GM19467 (cell line): ENCODE data around the gene RCE1.

Source experiments
- ATAC-seq: cut with Tn5 transposase; IDR thresholded peaks from one replicate; pipeline ENCODE4 v1.9.1; 2021; ENCODE audit warnings: mild to moderate bottlenecking, moderate library complexity; ENCODE audit not compliant: unreplicated experiment

The RCE1 gene

GRCh38 chr11:66856496-66857233, 13.4 kb downstream of the RCE1 start, which contains the start of gene LRFN4:
TSS of gene LRFN4 (plus strand) at chr11:66857064. CDS start at chr11:66857745, 681 bp downstream.
- ATAC-seq = peak; percentile 27

- ATAC-seq = no peak
These were observed 14.1 kb downstream of the RCE1 start for GRCh38 chr11:66857234-66857926.

GRCh38 chr11:66857927-66858185, 14.6 kb downstream of the RCE1 start:
- no peak for ATAC-seq

- ATAC-seq = no peak
These were observed 15.1 kb downstream of the RCE1 start for GRCh38 chr11:66858186-66858938.

- no peak for ATAC-seq
These were observed 15.9 kb downstream of the RCE1 start for GRCh38 chr11:66858939-66859685.

GRCh38 chr11:66859686-66860448, 16.6 kb downstream of the RCE1 start:
- ATAC-seq = no peak

GRCh38 chr11:66860449-66860831, 17.2 kb downstream of the RCE1 start:
- no peak for ATAC-seq

- no peak for ATAC-seq
These were observed 18.0 kb downstream of the RCE1 start for GRCh38 chr11:66861038-66861773.

- ATAC-seq = no peak
These were observed 18.7 kb downstream of the RCE1 start for GRCh38 chr11:66861774-66862558.

- no peak for ATAC-seq
These were observed 19.4 kb downstream of the RCE1 start for GRCh38 chr11:66862559-66863037.

- no peak for ATAC-seq
These were observed 20.3 kb downstream of the RCE1 start for GRCh38 chr11:66863428-66864125.

GRCh38 chr11:66864172-66864901, 21.1 kb downstream of the RCE1 start:
- no peak for ATAC-seq

- no peak for ATAC-seq
These were observed 21.9 kb downstream of the RCE1 start for GRCh38 chr11:66864924-66865697.

GRCh38 chr11:66866007-66866406, 22.8 kb downstream of the RCE1 start:
- ATAC-seq = no peak

- ATAC-seq = no peak
These were observed 23.3 kb downstream of the RCE1 start for GRCh38 chr11:66866511-66866986.

- ATAC-seq = no peak
These were observed 24.3 kb downstream of the RCE1 start for GRCh38 chr11:66867425-66868040.
